ENCODE data around the gene ARID5B.

The ARID5B gene

GRCh38 chr10:61900829-61901792 is at the start of gene ARID5B:
Gene ARID5B (plus strand): TSS chr10:61901699. CDS start chr10:61901710, 11 bp downstream.
- no peak for TF ChIP-seq CTCF (IDR thresholded peaks at IDR 0.05; ENCODE audit: insufficient read depth, missing control alignments)
- FAIRE-seq (no peak), DNase-seq (ENCODE audit: insufficient read length, low spot score) (peak; percentile 35)

GRCh38 chr10:61852261-61852660 is 49.2 kb upstream of the ARID5B start:
- no peak for TF ChIP-seq CTCF (IDR thresholded peaks at IDR 0.05; ENCODE audit: insufficient read depth, missing control alignments)
- FAIRE-seq = no peak

GRCh38 chr10:61855771-61856170 is 45.7 kb upstream of the ARID5B start:
- no peak for TF ChIP-seq CTCF (IDR thresholded peaks at IDR 0.05; ENCODE audit: insufficient read depth, missing control alignments)
- DNase-seq (ENCODE audit: insufficient read length, low spot score) (no peak), FAIRE-seq (no peak)

More at GRCh38 chr10:61852261-61852660, 49.2 kb upstream of the ARID5B start:
- DNase-seq (ENCODE audit: insufficient read length, low spot score) = no peak

GRCh38 chr10:61857746-61858145 is 43.8 kb upstream of the ARID5B start:
- FAIRE-seq = no peak
- no peak for TF ChIP-seq CTCF (IDR thresholded peaks at IDR 0.05; ENCODE audit: insufficient read depth, missing control alignments)
- DNase-seq (ENCODE audit: insufficient read length, low spot score) = no peak

GRCh38 chr10:61859786-61860185 is 41.7 kb upstream of the ARID5B start:
- TF ChIP-seq CTCF (IDR thresholded peaks at IDR 0.05; ENCODE audit: insufficient read depth, missing control alignments) = no peak
- no peak for FAIRE-seq
- no peak for DNase-seq (ENCODE audit: insufficient read length, low spot score)

- FAIRE-seq (no peak), DNase-seq (ENCODE audit: insufficient read length, low spot score) (no peak)
- TF ChIP-seq CTCF (IDR thresholded peaks at IDR 0.05; ENCODE audit: insufficient read depth, missing control alignments) = no peak
Observed at GRCh38 chr10:61860964-61861758, 40.3 kb upstream of the ARID5B start.

Measured in D721Med (cell line).